Ishikawa (cell line): ENCODE measurements around the gene DCAF6.

ENCODE experiments used
- CEBPB ChIP-seq: IDR thresholded peaks from 2 replicates; pipeline ENCODE4 v1.6.1; 2012
- CREB1 ChIP-seq: IDR thresholded peaks from 2 replicates; pipeline ENCODE4 v1.6.1; 2012; ENCODE audit warnings: low read depth
- FOXM1 ChIP-seq: IDR thresholded peaks from 2 replicates; pipeline ENCODE4 v1.6.1; 2012; ENCODE audit warnings: low read depth, borderline replicate concordance
- NFIC ChIP-seq: IDR thresholded peaks from 2 replicates; pipeline ENCODE4 v1.6.1; 2012
- REST ChIP-seq: IDR thresholded peaks from 2 replicates; pipeline ENCODE4 v1.6.1; 2012; ENCODE audit warnings: low read depth, mild to moderate bottlenecking
- YY1 ChIP-seq: IDR thresholded peaks from 2 replicates; pipeline ENCODE4 v1.6.1; 2012; ENCODE audit warnings: low read depth

- TF ChIP-seq REST (no peak), CEBPB (no peak), YY1 (no peak), NFIC (no peak), FOXM1 (no peak), CREB1 (no peak)
Observed at GRCh38 chr1:167997037-167997575, 60.6 kb downstream of the DCAF6 start.
